ENCODE measurements around the gene PTTG2. TPM values are rescaled to one million over a fixed set of nuclear protein-coding genes. Genes with fewer than 3 reads are reported as not detected.
"Not testable (repeated sequence)": the region's sequence is repeated elsewhere in the genome, so short reads cannot be mapped to it uniquely, and the experiment has no call there.

The PTTG2 gene
- 1.1 TPM for total RNA-seq
- long read RNA-seq, result 0 reads

DNA sequence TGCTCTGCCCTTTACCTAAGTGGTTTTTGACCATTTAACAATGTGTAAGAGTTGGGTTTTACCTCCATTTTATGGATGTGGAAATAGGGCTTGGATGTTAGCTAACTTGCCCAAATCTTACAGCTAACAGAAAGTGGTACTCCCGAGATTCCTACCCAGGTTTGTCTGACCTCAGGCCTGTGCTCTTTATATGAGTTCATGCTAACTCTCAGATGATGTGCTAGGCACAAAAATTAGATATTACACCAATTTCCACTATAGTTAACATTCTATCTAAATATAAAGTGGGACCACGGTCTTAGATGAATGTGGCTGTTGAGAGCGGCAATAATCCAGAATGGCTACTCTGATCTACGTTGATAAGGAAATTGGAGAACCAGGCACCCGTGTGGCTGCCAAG, at the start of gene PTTG2:
Gene PTTG2, plus strand, starts transcription at position 301 of the 400 bp plus-strand sequence. Its CDS starts 37 bp downstream, at position 338.
- intact Hi-C loops (cut with DNase I), result no loop called here
- no peak for DNase-seq (ENCODE audit: low spot score)

DNA sequence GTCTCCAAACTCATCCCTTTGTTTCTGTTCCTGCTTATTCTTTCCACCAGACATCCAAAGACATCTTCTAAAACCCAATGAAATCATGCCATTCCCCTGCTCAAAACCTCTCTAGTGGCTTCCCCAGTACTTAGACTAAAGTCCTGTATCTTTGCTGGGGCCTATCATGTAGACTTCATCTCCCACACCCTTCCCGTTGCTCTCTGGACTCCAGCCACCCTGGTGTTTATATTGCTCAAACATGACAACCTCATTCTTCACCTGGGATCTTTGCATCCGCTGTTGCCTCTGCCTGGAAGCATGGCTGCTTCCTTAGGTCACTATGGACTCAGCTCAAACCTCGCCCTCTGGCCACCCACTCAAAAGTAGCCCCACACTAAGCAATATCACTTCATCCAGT, 45.7 kb upstream of the PTTG2 start:
- no peak for DNase-seq (ENCODE audit: low spot score)

DNA sequence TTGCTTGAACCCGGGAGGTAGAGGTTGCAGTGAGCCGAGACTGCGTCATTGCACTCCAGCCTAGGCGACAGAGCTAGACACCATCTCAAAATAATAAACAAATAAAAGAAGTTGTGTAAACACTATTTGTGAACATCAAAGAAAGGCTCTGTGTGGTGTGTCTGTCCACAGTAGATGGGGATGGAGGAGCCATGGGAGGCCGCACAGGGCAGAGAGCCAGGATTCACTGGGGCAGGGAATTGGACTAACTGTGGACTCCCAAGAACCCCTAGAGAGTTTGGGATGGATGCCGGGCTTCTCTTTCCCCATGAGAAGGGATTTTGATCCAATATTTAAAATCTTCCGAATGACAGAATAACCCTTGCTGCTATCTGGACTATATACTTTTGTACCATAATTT, 42.8 kb upstream of the PTTG2 start:
- intact Hi-C loops (cut with DNase I), result no loop called here
- no peak for DNase-seq (ENCODE audit: low spot score)

More for the DNA sequence above, 45.7 kb upstream of the PTTG2 start:
- intact Hi-C loops (cut with DNase I), result loop anchor here (2.0 kb wide), 1 partner anchor 20 kb away; no protein-coding TSS in a partner anchor

DNA sequence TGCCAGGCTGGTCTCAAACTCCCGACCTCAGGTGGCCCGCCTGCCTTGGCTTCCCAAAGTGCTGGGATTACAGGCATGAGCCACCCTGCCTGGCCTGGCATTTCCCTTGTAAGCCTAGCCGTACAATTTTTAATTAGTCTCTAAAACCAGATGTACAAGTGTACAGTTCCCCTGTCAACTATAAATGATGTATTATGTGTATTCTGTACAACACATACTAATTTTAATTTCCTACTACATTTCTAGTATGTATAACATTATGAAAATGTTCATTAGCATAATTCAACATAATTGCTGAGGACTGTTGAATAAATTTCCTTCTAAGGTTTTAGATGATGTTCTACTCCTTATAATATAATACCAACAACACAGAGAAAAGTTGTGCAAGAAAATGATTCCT, 41.5 kb upstream of the PTTG2 start:
- no peak for DNase-seq (ENCODE audit: low spot score)
- intact Hi-C loops (cut with DNase I), result no loop called here

DNA sequence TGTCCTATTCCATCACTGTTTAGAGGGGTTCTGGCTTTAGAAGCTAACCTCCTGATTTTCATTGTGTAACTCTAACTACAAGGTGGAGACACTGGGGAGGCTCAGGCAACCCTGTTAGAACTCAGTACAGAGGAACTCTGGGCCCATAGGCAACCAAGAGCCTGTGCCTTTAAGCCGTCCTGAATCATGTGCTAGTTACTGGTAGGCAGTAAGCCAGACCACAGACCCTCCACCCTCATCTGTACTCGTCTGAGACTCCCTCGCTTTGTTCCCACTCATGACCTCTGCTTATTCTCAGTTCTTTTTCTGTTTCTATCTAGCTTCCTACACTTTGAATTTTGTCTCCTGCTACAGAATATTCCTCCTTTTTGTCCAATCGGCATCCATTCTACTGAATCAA, 37.9 kb upstream of the PTTG2 start:
- no peak for DNase-seq (ENCODE audit: low spot score)
- intact Hi-C loops (cut with DNase I), result no loop called here

DNA sequence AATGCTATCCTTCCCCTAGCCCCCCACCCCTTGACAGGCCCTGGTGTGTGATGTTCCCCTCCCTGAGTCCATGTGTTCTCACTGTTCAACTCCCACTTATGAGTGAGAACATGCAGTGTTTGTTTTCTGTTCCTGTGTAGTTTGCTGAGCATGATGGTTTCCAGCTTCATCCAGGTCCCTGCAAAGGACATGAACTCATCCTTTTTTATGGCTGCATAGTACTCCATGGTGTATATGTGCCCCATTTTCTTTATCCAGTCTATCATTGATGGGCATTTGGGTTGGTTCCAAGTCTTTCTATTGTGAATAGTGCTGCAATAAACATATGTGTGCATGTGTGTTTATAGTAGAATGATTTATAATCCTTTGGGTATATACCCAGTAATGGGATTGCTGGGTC, 37.1 kb upstream of the PTTG2 start:
- intact Hi-C loops (cut with DNase I); DNase-seq (ENCODE audit: low spot score): not testable (repeated sequence)

DNA sequence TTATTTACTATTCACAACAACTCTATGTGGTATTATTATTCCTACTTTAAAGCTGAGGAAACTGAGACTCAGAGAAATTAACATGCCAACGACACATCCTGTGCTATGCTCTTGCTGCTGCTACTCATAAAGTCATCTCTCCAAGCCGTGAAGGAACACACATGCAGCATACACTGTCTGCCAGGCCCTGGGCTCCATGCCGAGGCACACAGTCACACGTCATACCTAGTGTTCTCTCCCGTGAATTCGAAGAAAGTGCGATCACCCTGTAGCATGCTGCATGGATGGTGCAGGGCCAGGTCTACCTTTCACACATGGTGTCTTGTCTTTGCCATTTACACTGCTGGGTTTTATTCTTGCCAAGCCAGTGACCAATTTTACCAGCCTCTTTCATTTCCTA, 35.3 kb upstream of the PTTG2 start:
- intact Hi-C loops (cut with DNase I), result no loop called here
- DNase-seq (ENCODE audit: low spot score), result no peak

DNA sequence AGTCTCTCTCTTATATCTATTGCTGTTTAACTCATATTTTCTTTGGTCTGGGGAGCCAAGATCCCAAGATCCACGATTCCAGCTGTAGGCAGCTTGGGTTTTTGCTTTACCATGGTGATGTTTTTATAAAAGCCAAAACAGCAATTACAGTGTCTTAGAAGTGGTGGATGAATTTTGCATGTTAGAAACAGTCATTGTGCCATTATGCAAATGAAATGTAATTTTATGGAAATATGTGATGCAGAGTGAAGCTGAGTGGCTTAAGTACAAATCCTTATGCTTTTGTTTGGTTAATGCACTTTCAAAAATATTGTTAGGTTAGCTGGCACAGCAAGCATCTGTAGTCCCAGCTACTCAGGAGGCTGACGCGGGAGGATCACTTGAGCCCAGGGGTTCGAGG, 32.8 kb upstream of the PTTG2 start:
- intact Hi-C loops (cut with DNase I), result no loop called here
- no peak for DNase-seq (ENCODE audit: low spot score)

DNA sequence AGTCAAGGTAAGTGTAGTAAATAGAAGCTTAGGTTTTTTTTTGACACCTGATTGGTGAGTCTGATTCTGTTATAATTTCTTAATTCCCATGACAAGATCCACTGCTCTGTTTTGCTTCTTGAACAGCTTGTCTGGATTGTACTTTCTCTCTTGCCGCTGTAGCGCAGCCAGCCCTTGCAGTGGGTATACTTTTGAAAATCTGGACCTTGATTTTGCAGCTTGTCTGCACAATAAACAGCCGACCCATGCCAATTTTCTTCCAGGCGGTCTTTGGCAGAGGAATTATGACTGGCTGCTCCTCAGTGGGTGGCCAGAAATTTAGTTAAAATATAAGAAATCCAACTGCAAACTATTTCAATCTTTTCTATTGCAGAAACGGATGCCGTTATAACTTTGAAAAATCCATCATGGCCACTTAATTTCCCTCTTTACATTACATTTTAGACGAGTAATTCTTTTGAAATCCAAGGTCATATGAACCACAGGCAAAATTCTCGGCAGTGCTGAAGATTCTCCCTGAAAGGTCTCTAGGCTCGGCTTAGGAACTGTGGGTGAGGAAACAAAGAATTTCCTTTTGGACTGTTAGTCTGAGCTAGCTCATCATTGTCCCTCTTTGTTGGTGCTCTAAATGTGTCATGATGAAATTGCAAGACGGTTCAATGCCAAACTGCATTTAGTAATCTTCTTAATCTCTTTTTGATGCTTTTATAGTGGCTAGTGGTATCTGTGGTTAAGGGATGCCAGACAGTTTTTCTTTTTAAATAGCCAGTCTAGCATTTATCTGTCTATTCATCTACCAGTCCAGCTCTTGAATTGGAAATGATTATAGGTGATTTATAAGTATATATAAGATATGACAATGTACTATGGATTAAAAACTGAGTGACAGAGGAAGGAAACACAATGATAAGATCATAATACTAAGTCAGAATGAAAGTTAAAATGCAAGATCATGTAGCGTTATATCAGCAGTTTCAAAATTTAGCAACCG, 31.5 kb upstream of the PTTG2 start:
- intact Hi-C loops (cut with DNase I), result no loop called here

DNA sequence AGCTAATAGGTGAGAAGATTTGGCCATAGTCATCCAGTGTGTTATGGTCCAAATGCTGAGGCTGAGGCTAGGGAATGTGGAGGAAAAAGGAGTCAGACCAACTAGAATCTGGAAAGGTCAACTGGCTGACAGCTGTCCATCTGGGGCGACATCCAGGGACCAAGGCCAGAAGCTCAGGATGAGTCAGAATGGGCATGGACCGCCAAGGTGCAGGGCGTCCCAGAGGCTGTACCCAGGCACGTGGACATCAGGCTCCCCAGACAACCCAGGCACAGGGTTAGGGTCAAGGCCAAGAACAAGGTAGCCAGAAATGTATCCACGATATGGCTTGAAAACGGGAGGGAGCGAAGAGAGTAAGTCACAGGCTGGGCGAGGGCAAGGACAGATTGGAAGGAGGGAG, 26.1 kb upstream of the PTTG2 start:
- intact Hi-C loops (cut with DNase I), result loop anchor here (2.0 kb wide), 1 partner anchor 19 kb away; no protein-coding TSS in a partner anchor

More for the DNA sequence above, 31.5 kb upstream of the PTTG2 start:
- DNase-seq (ENCODE audit: low spot score), result no peak

DNA sequence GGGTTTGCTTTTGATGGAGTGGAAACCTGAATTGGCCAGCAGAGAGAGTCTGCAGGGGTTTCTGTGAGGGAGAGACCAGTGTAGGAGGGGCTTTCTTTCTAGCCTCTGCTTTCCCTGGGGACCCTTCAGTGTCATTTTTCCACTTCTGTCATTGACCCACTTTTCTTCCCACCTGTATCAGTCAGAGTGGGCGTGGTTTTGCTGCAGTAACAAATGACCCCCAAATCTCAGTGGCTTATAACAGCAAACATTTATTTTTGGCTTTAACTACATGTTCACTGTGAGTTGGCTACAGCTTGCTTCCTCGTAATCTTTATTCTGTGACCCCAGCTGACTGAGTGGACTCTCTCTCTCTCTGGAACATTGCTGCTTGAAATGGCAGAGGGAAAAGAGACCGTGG, 25.6 kb upstream of the PTTG2 start:
- intact Hi-C loops (cut with DNase I), result loop anchor here (2.0 kb wide), 1 partner anchor 20 kb away; no protein-coding TSS in a partner anchor
- DNase-seq (ENCODE audit: low spot score), result no peak

More for the DNA sequence above, 26.1 kb upstream of the PTTG2 start:
- DNase-seq (ENCODE audit: low spot score), result no peak

DNA sequence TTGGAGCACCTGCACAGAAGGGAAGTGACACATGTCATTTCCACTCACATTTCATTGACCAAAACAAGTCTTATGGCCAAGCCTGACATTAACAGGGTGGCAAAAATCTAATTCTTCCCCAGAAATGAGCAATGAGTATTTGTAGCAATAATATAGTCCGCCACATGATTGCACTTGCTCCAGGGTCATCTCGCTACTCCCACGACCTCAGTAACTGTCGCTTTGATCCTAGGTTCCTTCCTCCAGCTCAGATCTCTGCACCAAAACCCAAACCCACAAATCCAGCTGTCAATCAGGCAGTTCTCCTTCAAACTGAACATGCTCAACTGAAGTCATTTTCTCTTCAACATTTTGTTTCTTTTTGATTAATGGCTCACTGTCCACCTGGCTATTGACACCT, 25.2 kb upstream of the PTTG2 start:
- intact Hi-C loops (cut with DNase I), result loop anchor here (2.0 kb wide), 1 partner anchor 20 kb away; no protein-coding TSS in a partner anchor
- no peak for DNase-seq (ENCODE audit: low spot score)

DNA sequence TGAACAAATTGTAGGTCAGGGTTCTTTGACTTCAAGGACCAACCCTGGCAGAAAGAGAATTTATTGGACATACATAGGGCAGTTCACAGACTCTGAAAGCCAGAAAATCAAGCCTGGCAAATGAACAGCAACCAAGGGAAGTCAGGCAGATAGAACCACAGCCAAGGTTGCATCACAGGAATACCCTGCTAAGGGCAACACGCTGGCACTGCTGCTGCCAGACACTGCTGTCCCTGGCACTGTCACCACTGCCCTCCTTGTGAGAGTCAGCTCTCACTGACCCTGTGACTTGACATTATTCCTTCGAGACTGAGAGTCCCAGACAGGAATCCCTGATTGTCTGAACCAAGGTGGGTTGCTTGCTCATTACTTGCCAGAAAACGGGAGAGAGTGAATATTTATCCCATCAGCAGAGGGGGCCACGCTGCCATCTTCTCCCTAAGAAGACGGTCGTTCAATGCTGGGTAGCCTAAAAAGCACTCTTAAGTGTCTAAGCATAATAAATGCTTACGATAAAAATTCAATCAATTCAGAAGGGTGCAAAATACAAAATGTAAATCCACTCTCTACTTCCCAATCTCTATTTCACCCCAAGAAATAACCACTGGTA, 23.2 kb upstream of the PTTG2 start:
- intact Hi-C loops (cut with DNase I), result no loop called here
- peak; percentile 84 for DNase-seq (ENCODE audit: low spot score)

DNA sequence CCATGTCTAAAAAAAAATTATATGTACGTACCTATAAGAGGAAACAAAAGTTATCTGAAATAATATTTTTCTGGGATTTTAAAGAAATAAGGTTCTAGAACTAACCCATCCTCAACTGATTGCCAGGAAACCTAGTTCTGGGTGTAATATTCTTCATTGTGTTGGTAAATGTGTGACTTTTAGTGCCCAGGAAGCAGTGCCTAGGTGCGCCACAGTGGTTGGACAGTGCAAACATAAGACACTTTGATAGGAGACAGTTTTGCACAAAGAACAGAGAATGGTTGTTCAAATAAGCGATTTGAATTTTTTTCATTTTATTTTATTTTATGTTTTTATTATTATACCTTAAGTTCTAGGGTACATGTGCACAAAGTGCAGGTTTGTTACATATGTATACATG, 22.0 kb upstream of the PTTG2 start:
- no peak for DNase-seq (ENCODE audit: low spot score)
- intact Hi-C loops (cut with DNase I), result no loop called here

DNA sequence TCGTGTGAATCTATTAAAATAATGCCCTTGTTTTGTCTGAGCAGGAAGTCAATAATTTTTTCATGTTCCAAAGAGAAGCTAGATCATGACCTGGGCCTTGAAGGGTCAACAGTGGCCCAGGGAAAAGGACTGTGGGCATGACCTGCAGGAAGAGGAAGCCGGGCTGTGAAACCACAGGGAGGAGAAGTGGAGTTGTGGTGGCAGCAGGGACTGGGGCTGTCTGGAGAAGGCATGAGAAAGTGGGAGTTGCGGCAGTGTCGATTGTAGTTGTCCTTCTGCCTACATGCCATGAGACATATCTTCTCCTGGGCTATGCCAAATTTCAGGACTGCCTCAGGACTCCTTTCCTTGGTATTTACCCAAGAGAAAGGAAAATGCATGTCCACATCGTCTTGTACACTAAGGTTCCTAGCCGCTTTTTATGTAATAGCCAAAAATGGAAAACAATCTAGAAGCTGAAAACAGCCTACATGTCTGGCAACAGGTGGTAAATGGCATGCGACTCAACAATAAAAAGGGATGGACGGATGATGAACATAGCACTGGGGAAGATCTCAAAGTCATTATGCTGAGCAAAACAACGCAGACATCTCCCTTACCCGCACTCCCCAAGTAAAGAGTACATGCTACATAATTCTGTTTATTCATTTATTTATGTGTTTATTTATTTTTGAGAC, 13.6 kb upstream of the PTTG2 start:
- intact Hi-C loops (cut with DNase I), result no loop called here
- DNase-seq (ENCODE audit: low spot score), result no peak

DNA sequence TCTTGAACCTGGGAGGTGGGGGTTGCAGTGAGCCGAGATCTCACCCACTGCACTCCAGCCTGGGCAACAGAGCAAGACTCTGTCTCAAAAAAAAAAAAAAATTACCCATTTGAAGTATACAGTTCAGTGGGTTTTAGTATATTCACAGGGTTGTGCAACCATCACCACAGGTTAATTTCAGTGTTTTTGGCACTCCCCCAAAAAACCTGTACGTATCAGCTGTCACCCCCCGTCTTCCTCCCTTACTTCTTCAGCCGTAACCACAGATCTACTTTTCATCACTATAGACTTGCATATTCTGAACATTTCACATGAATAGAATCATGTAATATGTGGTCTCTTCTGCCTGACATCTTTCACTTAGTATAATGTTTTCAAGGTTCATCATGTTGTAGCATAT, 11.7 kb upstream of the PTTG2 start:
- intact Hi-C loops (cut with DNase I), result no loop called here
- no peak for DNase-seq (ENCODE audit: low spot score)

DNA sequence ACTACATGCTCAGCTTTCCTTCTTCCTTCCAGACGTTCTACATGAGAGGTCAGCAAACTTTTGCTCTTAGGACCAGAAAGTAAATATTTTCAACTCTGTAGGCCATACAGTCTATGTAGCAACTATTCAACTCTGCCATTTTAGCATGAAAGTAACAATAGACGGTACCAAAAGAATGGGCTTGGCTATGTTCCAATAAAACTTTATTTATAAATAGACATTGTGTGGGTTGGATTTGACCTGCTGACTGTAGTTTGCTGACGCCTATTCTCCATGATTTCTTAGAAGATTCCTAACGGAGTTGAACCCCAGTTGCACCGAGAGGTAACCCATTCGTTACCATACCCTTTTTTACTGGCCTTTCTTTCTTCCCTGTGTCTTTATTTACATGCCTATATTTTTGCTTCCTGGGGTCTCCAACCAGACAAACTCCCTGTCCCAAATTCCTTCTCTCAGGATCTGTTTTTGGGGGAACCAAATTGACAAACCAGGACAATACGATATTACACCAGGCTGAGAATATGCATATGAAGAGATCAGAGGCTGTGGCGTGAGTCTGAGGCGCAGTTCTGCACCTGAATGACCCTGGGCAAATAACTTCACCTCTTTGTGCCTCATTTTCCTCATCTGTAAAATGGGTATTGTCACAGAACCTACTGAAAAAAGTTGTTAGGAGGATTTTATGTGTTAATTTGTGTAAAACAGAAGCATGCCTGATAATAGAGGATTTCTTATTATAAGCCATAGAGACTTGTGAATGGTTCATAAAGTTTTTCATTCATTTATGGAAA, 10.4 kb upstream of the PTTG2 start:
- intact Hi-C loops (cut with DNase I), result no loop called here
- DNase-seq (ENCODE audit: low spot score), result no peak

DNA sequence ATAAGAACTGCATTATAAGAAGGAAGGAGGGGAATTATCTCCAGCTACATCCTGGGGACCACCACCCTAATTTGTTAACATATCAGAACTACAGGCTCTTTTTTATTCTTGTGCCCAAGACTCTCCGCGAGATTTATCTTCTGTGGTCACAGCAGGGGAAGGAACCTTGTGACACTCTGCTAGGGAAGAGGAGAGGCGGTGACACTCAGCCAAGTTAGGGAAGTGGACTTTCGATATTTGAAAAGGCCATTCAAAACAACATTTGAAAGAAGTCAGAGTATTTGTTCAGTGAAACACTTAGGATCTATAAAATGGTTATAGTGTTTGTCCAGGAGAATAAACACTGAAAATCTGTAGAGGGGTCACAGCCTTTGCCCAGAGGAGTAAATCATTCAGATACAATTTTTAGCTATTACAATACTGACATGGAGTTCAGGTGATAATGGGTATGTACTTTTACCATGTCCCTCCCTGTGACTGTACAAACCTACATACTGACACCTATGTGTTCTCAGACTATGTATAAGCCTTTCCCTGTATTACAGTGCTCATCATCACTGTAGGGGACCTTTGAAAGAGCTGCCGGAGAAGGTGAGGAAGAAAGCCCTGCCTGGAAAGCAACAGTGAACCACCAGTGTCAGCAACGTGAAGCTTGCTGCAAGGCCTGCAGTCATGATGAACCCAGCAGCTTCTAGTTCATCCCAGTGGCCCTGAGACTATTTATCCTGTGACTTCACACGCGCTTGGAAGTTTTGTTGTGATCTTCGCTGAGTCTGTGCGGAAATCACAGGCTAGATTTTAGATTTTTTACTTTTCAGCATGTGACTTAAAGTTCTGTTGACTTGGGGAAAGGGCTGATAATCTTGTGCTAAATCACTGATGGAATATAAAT, 8.5 kb upstream of the PTTG2 start:
- DNase-seq (ENCODE audit: low spot score), result no peak
- intact Hi-C loops (cut with DNase I), result no loop called here
